ENCODE measurements around the gene PCNT.
"Not testable (repeated sequence)": the region's sequence is repeated elsewhere in the genome, so short reads cannot be mapped to it uniquely, and the experiment has no call there.

The PCNT gene

GRCh38 chr21:46431884-46432488 is 108.0 kb downstream of the PCNT start:
- H3K4me3 ChIP-seq (replicated peaks in 1 of 2; ENCODE audit: low read depth in 2 of 2, low read length in 2 of 2), result no peak overlapping the region
- TF ChIP-seq, protein P1, sequence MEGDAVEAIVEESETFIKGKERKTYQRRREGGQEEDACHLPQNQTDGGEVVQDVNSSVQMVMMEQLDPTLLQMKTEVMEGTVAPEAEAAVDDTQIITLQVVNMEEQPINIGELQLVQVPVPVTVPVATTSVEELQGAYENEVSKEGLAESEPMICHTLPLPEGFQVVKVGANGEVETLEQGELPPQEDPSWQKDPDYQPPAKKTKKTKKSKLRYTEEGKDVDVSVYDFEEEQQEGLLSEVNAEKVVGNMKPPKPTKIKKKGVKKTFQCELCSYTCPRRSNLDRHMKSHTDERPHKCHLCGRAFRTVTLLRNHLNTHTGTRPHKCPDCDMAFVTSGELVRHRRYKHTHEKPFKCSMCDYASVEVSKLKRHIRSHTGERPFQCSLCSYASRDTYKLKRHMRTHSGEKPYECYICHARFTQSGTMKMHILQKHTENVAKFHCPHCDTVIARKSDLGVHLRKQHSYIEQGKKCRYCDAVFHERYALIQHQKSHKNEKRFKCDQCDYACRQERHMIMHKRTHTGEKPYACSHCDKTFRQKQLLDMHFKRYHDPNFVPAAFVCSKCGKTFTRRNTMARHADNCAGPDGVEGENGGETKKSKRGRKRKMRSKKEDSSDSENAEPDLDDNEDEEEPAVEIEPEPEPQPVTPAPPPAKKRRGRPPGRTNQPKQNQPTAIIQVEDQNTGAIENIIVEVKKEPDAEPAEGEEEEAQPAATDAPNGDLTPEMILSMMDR (IDR thresholded peaks at IDR 0.05; ENCODE audit: low read depth, low read length), result no peak
- no peak for DNase-seq (ENCODE audit: low read depth in 2 of 2)

GRCh38 chr21:46433116-46433515 is 109.2 kb downstream of the PCNT start:
- not testable (repeated sequence) for DNase-seq (ENCODE audit: low read depth in 2 of 2)

DNA sequence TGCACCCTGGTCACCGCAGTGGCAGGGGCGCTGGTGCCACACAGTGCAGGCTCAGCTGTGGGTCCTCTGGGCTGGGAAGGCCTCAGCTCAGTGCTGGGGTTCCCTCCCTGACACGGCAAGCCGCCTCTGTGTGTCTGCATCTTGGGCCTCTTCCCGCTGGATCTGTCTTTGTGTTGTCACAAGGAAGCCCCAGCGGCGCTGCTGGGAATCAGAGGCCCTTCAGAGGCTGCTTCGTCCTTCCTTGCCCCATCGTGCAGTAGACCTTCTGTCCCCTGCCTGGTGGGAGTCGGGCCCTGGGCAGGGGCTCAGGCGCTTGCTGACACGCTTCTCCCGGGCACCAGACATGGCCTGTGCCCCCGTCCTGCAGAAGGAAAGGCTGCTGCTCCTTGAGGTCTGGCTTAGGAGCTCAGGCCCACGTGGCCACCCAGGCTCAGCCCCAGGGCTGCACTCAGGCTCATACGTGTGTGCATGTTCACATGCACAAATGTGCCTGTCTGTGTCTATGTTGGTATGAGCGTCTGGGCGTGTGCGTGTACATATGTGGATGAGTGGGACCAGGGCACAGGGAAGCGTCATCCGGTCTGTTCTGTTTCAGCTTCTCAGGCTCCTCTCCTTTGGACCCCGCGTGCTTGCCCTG is 110.5 kb downstream of the PCNT start:
- no peak overlapping the region for H3K4me3 ChIP-seq (replicated peaks in 1 of 2; ENCODE audit: low read depth in 2 of 2, low read length in 2 of 2)
- no peak for DNase-seq (ENCODE audit: low read depth in 2 of 2)
- TF ChIP-seq, protein P1 (IDR thresholded peaks at IDR 0.05; ENCODE audit: low read depth, low read length), result no peak

More at GRCh38 chr21:46433116-46433515, 109.2 kb downstream of the PCNT start:
- not testable (repeated sequence) for H3K4me3 ChIP-seq (replicated peaks in 1 of 2; ENCODE audit: low read depth in 2 of 2, low read length in 2 of 2)

GRCh38 chr21:46435786-46436227 is 111.9 kb downstream of the PCNT start:
- H3K4me3 ChIP-seq (replicated peaks in 1 of 2; ENCODE audit: low read depth in 2 of 2, low read length in 2 of 2), result no peak overlapping the region
- DNase-seq (ENCODE audit: low read depth in 2 of 2), result no peak
- TF ChIP-seq, protein P1 (IDR thresholded peaks at IDR 0.05; ENCODE audit: low read depth, low read length), result no peak

DNA sequence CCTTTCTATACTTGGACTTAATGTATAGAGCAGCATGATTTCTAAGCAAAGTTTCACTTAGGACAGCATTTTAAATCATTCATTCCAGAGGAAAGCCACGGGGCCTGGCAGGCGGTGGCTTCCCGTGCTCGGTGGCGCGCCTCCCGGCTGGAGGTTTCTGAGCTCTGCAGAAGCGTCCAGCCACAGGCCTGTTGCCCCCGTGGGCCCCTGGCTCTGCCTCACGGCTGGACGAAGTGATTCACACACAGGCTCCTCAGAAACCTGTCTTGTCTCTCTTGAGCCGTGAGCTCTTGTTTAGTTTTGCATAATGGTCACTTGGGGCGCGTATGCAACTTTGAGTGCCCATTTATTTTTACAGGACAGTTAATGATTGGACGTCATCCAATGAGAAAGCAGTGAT is 112.7 kb downstream of the PCNT start:
- DNase-seq (ENCODE audit: low read depth in 2 of 2), result no peak
- TF ChIP-seq, protein P1 (IDR thresholded peaks at IDR 0.05; ENCODE audit: low read depth, low read length), result no peak
- H3K4me3 ChIP-seq (replicated peaks in 1 of 2; ENCODE audit: low read depth in 2 of 2, low read length in 2 of 2), result no peak overlapping the region

GRCh38 chr21:46437096-46437498 is 113.1 kb downstream of the PCNT start:
- no peak overlapping the region for H3K4me3 ChIP-seq (replicated peaks in 1 of 2; ENCODE audit: low read depth in 2 of 2, low read length in 2 of 2)
- no peak for DNase-seq (ENCODE audit: low read depth in 2 of 2)
- TF ChIP-seq, protein P1 (IDR thresholded peaks at IDR 0.05; ENCODE audit: low read depth, low read length), result no peak

DNA sequence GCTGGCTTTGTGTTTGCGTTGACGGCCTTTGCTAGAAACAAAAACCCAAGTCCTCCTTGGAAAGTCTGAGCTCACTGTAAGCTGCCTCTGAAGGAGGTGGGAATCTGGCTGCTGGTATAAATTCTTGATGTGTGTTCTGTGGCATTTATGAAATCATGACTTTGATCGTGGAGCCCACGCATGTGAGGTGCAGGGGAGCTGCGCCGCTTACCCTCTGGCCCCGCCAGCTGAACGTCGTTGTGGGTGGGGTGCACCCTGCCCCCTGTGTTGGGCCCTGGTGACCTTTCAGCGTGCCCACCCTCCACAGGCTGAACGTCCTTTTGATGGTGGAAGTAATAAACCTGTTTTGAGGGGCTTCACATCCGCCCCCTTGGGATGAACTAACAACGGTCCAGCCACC is 113.6 kb downstream of the PCNT start:
- no peak for DNase-seq (ENCODE audit: low read depth in 2 of 2)
- TF ChIP-seq, protein P1 (IDR thresholded peaks at IDR 0.05; ENCODE audit: low read depth, low read length), result no peak
- H3K4me3 ChIP-seq (replicated peaks in 1 of 2; ENCODE audit: low read depth in 2 of 2, low read length in 2 of 2), result no peak overlapping the region

Data from cardiac fibroblast (primary cell).